RWPE2 (cell line): ENCODE results near the gene TEX14.
"Not testable (repeated sequence)": the region's sequence is repeated elsewhere in the genome, so short reads cannot be mapped to it uniquely, and the experiment has no call there.

Source experiments
- ATAC-seq: fragments of 200-7000 bp; cut with Tn5 transposase; 3 replicates; pipeline ENCODE4 v1.9.1; 2021; ENCODE audit warnings: low read depth
- DNase-seq: peaks from one replicate; pipeline ENCODE4 v3.0.0-alpha.2; 2020; ENCODE audit warnings: low spot score
- H3K27ac ChIP-seq: fragments of 450-650 bp; 2 replicates; pipeline ENCODE4 v1.5.1; 2017; ENCODE audit warnings: mild to moderate bottlenecking; ENCODE audit not compliant: poor library complexity, severe bottlenecking
- H3K27me3 ChIP-seq: fragments of 250-450 bp; sonication (Bioruptor Pico); 2 replicates; pipeline ENCODE4 v1.5.1; 2021; ENCODE audit warnings: mild to moderate bottlenecking, moderate library complexity; ENCODE audit not compliant: insufficient read depth, poor library complexity, severe bottlenecking
- H3K36me3 ChIP-seq: fragments of 250-450 bp; sonication (Bioruptor Pico); 2 replicates; pipeline ENCODE4 v1.5.1; 2020; ENCODE audit warnings: low read depth, mild to moderate bottlenecking, moderate library complexity
- H3K4me1 ChIP-seq: fragments of 250-450 bp; sonication (Bioruptor Pico); 2 replicates; pipeline ENCODE4 v1.5.1; 2021; ENCODE audit warnings: mild to moderate bottlenecking, moderate library complexity; ENCODE audit not compliant: insufficient read depth, poor library complexity, severe bottlenecking
- H3K4me3 ChIP-seq: fragments of 250-450 bp; sonication (Bioruptor Pico); 2 replicates; pipeline ENCODE4 v1.5.1; 2021; ENCODE audit warnings: mild to moderate bottlenecking, moderate library complexity; ENCODE audit not compliant: severe bottlenecking
- H3K9me3 ChIP-seq: fragments of 250-450 bp; sonication (Bioruptor Pico); 2 replicates; pipeline ENCODE4 v1.5.1; 2021; ENCODE audit warnings: mild to moderate bottlenecking, moderate library complexity; ENCODE audit not compliant: severe bottlenecking
- TF ChIP-seq, protein P1 (sequence below): fragments of 450-650 bp; IDR thresholded peaks from one replicate; pipeline ENCODE4 v1.5.1; 2017; ENCODE audit warnings: mild to moderate bottlenecking, moderate library complexity; ENCODE audit not compliant: poor library complexity, severe bottlenecking

TEX14 gene

DNA sequence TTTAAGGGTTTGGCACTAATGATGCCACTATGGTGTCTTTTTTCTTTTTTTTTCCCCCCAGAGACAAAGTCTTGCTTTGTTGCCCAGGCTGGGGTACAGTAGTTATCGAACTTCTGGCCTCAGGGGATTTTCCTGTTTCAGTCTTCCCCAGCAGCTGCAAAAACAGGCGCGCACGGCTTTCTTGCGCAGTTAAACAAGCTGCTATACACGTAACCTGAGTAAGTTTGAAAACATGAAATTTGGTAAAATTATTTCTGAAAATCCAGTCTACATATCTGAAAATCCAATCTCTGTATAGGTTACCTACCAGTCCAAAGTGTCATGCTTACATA is 11.8 kb downstream of the TEX14 start:
- Histone ChIP-seq H3K36me3 (no peaks in the 10 kb centered on the region), H3K27ac (no peak overlapping the region), H3K4me1 (peaks cover 4% of the 10 kb centered on the region), H3K27me3 (no peaks in the 10 kb centered on the region), H3K4me3 (no peak overlapping the region), H3K9me3 (no peaks in the 10 kb centered on the region)
- TF ChIP-seq, protein P1, sequence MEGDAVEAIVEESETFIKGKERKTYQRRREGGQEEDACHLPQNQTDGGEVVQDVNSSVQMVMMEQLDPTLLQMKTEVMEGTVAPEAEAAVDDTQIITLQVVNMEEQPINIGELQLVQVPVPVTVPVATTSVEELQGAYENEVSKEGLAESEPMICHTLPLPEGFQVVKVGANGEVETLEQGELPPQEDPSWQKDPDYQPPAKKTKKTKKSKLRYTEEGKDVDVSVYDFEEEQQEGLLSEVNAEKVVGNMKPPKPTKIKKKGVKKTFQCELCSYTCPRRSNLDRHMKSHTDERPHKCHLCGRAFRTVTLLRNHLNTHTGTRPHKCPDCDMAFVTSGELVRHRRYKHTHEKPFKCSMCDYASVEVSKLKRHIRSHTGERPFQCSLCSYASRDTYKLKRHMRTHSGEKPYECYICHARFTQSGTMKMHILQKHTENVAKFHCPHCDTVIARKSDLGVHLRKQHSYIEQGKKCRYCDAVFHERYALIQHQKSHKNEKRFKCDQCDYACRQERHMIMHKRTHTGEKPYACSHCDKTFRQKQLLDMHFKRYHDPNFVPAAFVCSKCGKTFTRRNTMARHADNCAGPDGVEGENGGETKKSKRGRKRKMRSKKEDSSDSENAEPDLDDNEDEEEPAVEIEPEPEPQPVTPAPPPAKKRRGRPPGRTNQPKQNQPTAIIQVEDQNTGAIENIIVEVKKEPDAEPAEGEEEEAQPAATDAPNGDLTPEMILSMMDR, result no peak
- ATAC-seq, result no peak
- DNase-seq, result no peak

DNA sequence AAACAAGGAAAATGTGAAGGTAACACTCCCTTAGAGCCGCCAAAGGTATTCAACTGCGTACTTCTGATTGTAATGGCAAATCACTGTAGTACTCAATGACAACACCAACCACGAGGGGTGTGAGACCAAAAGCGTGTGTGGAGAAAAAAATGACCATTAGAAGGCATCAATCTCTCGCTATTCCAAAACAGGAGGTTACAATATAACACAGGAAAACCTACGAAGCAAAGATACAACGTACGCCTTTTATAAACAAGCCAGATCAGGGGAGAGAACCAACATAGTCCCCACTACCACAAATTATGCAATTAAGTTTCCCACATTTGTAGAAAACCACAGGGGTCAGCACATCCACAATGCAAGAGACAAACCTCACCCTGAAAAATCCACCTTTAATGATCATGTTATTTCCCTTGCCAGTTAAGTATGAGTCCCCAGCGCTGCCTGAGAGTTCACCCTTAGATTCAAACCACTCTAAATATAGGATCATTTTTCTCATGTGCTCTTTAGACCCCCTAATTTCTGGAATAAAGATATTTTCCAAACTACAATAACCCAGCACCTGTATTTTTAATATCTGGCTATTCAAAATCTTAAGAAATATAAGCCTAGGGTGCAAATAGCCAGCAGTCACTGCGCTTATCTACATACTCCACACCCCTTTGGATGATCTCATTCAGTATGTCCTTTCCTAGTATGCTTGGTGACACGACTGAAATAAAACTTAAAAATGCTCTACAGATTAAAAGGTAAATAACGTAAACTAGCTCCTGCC is 12.4 kb downstream of the TEX14 start:
- TF ChIP-seq, protein P1, result no peak
- DNase-seq (no peak), ATAC-seq (peak; percentile 81)
- no peak overlapping the region for H3K27ac ChIP-seq
- H3K4me1 ChIP-seq, result peaks cover 4% of the 10 kb centered on the region
- no peak overlapping the region for H3K4me3 ChIP-seq
- H3K36me3 ChIP-seq, result no peaks in the 10 kb centered on the region
- no peaks in the 10 kb centered on the region for H3K27me3 ChIP-seq
- no peaks in the 10 kb centered on the region for H3K9me3 ChIP-seq

DNA sequence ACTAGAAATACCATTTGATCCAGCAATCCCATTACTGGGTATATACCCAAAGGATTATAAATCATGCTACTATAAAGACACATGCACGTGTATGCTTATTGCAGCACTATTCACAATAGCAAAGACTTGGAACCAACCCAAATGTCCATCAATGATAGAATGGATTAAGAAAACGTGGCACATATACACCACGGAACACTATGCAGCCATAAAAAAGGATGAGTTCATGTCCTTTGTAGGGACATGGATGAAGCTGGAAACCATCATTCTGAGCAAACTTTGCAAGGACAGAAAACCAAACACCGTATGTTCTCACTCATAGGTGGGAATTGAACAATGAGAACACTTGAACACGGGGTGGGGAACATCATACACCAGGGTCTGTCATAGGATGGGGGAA is 13.6 kb downstream of the TEX14 start:
- H3K36me3 ChIP-seq, H3K4me1 ChIP-seq, H3K27ac ChIP-seq, DNase-seq, ATAC-seq, H3K9me3 ChIP-seq, H3K4me3 ChIP-seq, H3K27me3 ChIP-seq: not testable (repeated sequence)

DNA sequence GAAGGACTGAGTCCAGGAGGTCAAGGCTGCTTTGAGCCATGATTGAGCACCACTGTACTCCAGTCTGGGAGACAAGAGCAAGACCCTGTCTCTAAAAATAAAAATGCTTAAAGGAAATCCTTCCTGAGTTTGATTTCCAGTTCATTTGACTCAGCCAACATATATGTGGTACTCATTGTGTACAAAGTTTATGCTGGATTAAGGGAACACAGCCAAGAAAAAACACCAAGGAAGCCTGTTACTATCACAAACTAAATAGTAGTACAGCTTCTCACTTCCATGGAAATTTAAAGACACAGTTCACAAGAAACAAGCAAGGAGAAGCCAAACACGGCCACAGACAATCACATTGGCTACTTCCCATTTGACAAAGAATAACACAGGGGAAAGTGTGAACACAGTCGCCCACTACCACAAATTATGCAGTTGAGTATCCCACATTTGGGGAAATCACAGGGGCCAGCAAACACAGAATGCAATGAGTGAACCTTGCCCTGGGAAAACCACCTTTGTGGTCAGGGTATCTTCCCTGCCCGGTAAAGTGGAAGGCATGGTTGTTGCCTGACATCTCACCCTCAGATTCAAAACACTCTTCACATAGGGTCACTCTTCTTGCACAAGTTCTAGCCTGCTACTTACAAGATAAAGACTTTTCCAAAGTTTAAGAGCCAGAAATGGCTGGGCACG is 14.5 kb downstream of the TEX14 start:
- no peaks in the 10 kb centered on the region for H3K36me3 ChIP-seq
- H3K4me3 ChIP-seq, result no peak overlapping the region
- no peak overlapping the region for H3K27ac ChIP-seq
- no peaks in the 10 kb centered on the region for H3K9me3 ChIP-seq
- H3K27me3 ChIP-seq, result no peaks in the 10 kb centered on the region
- no peak for ATAC-seq
- TF ChIP-seq, protein P1, result no peak
- H3K4me1 ChIP-seq, result peaks cover 4% of the 10 kb centered on the region
- no peak for DNase-seq

DNA sequence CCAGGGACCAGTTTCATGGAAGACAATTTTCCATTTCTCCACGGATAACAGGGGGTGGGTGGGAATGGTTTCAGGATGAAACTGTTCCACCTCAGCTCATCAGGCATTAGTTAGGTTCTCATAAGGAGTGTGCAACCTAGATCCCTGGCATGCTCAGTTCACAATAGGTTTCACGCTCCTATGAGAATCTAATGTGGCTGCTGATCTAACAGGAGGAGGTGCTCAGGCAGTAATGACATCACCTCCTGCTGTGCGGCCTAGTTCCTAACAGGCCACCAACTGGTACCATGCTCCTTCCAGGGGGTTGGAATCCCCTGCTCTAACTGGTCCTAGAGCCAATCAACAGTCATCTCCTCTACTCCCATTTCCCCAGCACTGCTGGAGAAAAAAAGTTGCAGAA is 19.9 kb downstream of the TEX14 start:
- H3K4me3 ChIP-seq, result no peak overlapping the region
- no peak overlapping the region for H3K27ac ChIP-seq
- H3K36me3 ChIP-seq, result no peaks in the 10 kb centered on the region
- H3K9me3 ChIP-seq, result no peaks in the 10 kb centered on the region
- DNase-seq (no peak), ATAC-seq (no peak)
- peaks cover 10% of the 10 kb centered on the region for H3K4me1 ChIP-seq
- no peaks in the 10 kb centered on the region for H3K27me3 ChIP-seq
- TF ChIP-seq, protein P1, result no peak
